GM23338 (cell line): ENCODE measurements around the gene TMPRSS6. TPM values are rescaled to one million over a fixed set of nuclear protein-coding genes. Genes with fewer than 3 reads are reported as not detected.
A peak's percentile ranks its signal among the peaks of the same experiment; 100 is the strongest.

Source experiments
- ATAC-seq: fragments of 200-7000 bp; cut with Tn5 transposase; 3 replicates; pipeline ENCODE4 v1.9.1; 2020
- DNase-seq: peaks from one replicate; pipeline ENCODE4 v3.0.0-alpha.2; 2015; ENCODE audit warnings: low spot score
- H2AFZ ChIP-seq: fragments of 200-600 bp; sonication (generic); 2 replicates; pipeline ENCODE4 v1.8.0; 2016; ENCODE audit warnings: antibody characterized with exemption, mild to moderate bottlenecking, moderate library complexity
- H3F3A ChIP-seq: fragments of 200-600 bp; sonication (generic); replicated peaks from 2 replicates; pipeline ENCODE4 v1.8.0; 2017; ENCODE audit warnings: antibody characterized with exemption, mixed run types, low read depth
- H3K27ac ChIP-seq: fragments of 200-600 bp; sonication (generic); 2 replicates; pipeline ENCODE4 v1.6.1; 2016; ENCODE audit warnings: low read depth
- H3K27me3 ChIP-seq: fragments of 200-600 bp; sonication (generic); 2 replicates; pipeline ENCODE4 v1.8.0; 2016; ENCODE audit warnings: mild to moderate bottlenecking, mixed run types, moderate library complexity; ENCODE audit not compliant: insufficient read depth
- H3K36me3 ChIP-seq: fragments of 200-600 bp; sonication (generic); 2 replicates; pipeline ENCODE4 v1.8.0; 2016; ENCODE audit warnings: mild to moderate bottlenecking; ENCODE audit not compliant: insufficient read depth
- H3K4me1 ChIP-seq: fragments of 200-600 bp; sonication (generic); 2 replicates; pipeline ENCODE4 v1.8.0; 2016; ENCODE audit warnings: mild to moderate bottlenecking, moderate library complexity; ENCODE audit not compliant: insufficient read depth
- H3K4me2 ChIP-seq: fragments of 200-600 bp; sonication (generic); 2 replicates; pipeline ENCODE4 v1.7.1; 2017; ENCODE audit warnings: mixed run types
- H3K4me3 ChIP-seq: fragments of 200-600 bp; sonication (generic); 2 replicates; pipeline ENCODE4 v1.6.1; 2016; ENCODE audit warnings: mixed run types
- H3K79me2 ChIP-seq: fragments of 200-600 bp; sonication (generic); replicated peaks from 2 replicates; pipeline ENCODE4 v1.8.0; 2017; ENCODE audit warnings: mild to moderate bottlenecking; ENCODE audit not compliant: insufficient read depth
- H3K9me2 ChIP-seq: fragments of 200-600 bp; sonication (generic); 2 replicates; pipeline ENCODE4 v1.8.0; 2017; ENCODE audit not compliant: insufficient read depth
- H4K20me1 ChIP-seq: fragments of 200-600 bp; sonication (generic); replicated peaks from 2 replicates; pipeline ENCODE4 v1.8.0; 2017; ENCODE audit warnings: mild to moderate bottlenecking; ENCODE audit not compliant: insufficient read depth
- H3K27ac Mint-ChIP-seq: 2 replicates; pipeline ENCODE4 v1.8.0; 2020; ENCODE audit warnings: inconsistent platforms, mild to moderate bottlenecking, moderate library complexity, mixed read lengths
- H3K27me3 Mint-ChIP-seq: 3 replicates; pipeline ENCODE4 v1.8.0; 2022; ENCODE audit warnings: low read depth, mild to moderate bottlenecking, moderate library complexity, mixed read lengths, inconsistent platforms; ENCODE audit not compliant: insufficient read depth, poor library complexity
- H3K36me3 Mint-ChIP-seq: 3 replicates; pipeline ENCODE4 v1.8.0; 2021; ENCODE audit warnings: low read depth, mild to moderate bottlenecking, inconsistent platforms, moderate library complexity, mixed read lengths
- H3K4me1 Mint-ChIP-seq: 3 replicates; pipeline ENCODE4 v1.8.0; 2020; ENCODE audit warnings: mild to moderate bottlenecking, inconsistent platforms, mixed read lengths
- H3K4me3 Mint-ChIP-seq: 3 replicates; pipeline ENCODE4 v1.8.0; 2021; ENCODE audit warnings: moderate library complexity, mild to moderate bottlenecking, inconsistent platforms, mixed read lengths
- H3K9me3 Mint-ChIP-seq: 3 replicates; pipeline ENCODE4 v1.8.0; 2020; ENCODE audit warnings: moderate library complexity, mild to moderate bottlenecking, inconsistent platforms, mixed read lengths
- CREB1 ChIP-seq: fragments of 250-450 bp; sonication (Bioruptor Pico); IDR thresholded peaks from 2 replicates; pipeline ENCODE4 v1.5.0; 2020; ENCODE audit warnings: low read depth, mild to moderate bottlenecking, moderate library complexity
- CTCF ChIP-seq, 2 experiments: fragments of 200-600 bp in 1 of 2; sonication (generic) in 1 of 2; conservative IDR thresholded peaks; 2 replicates each; pipeline versions ENCODE4 v1.5.1 to v1.6.1; 2016 to 2017; ENCODE audit warnings: antibody characterized with exemption in 2 of 2, low read depth in 2 of 2, mild to moderate bottlenecking in 2 of 2, moderate library complexity in 1 of 2
- ETS1 ChIP-seq: IDR thresholded peaks from 2 replicates; pipeline ENCODE4 v1.6.1; 2016; ENCODE audit warnings: antibody characterized with exemption
- EZH2 ChIP-seq: fragments of 200-600 bp; sonication (generic); IDR thresholded peaks from one replicate; pipeline ENCODE4 v1.8.0; 2017; ENCODE audit warnings: antibody characterized with exemption, mild to moderate bottlenecking, low read depth; ENCODE audit not compliant: unreplicated experiment
- EZH2phosphoT487 ChIP-seq: fragments of 200-600 bp; sonication (generic); IDR thresholded peaks from one replicate; pipeline ENCODE4 v1.8.1; 2018; ENCODE audit warnings: antibody characterized with exemption; ENCODE audit not compliant: unreplicated experiment
- JUNB ChIP-seq: IDR thresholded peaks from one replicate; pipeline ENCODE4 v1.6.1; 2016; ENCODE audit warnings: antibody characterized with exemption; ENCODE audit not compliant: unreplicated experiment
- NANOG ChIP-seq: IDR thresholded peaks from 2 replicates; pipeline ENCODE4 v1.6.1; 2016; ENCODE audit warnings: antibody characterized with exemption, borderline replicate concordance
- POLR2AphosphoS5 ChIP-seq: IDR thresholded peaks from 2 replicates; pipeline ENCODE4 v1.6.1; 2016; ENCODE audit warnings: antibody characterized with exemption, low read depth
- REST ChIP-seq: IDR thresholded peaks from one replicate; pipeline ENCODE4 v1.6.1; 2018; ENCODE audit warnings: antibody characterized with exemption; ENCODE audit not compliant: unreplicated experiment
- STAT1 ChIP-seq: IDR thresholded peaks from one replicate; pipeline ENCODE4 v1.6.1; 2016; ENCODE audit warnings: antibody characterized with exemption; ENCODE audit not compliant: unreplicated experiment
- ZNF462 ChIP-seq: fragments of 250-450 bp; sonication (Bioruptor Pico); IDR thresholded peaks from 2 replicates; pipeline ENCODE4 v1.5.0; 2020; ENCODE audit warnings: mild to moderate bottlenecking, moderate library complexity
- polyA plus RNA-seq: library from polyadenylated mRNA; unstranded; fragments of >200 nt; fragmentation: Nextera tagmentation; extraction: Ambion mirVana; gene quantifications from 2 replicates; pipeline ENCODE4 v1.2.1, GENCODE V29; 2016
- total RNA-seq: library from RNA; depleted of rRNA; stranded (reverse); fragments of >200 nt; shearing (Covaris generic); gene quantifications from 2 replicates; pipeline ENCODE4 v1.2.3, GENCODE V29; 2014

TMPRSS6 gene
- total and polyA plus RNA-seq, 2 experiments from 2014 or later, result 0.13 TPM; not detected in 1

GRCh38 chr22:37017356-37017755 lies 92.2 kb downstream of the TMPRSS6 start:
- Histone ChIP-seq H3K27me3 (no peaks in the 10 kb centered on the region), H3K4me3 (no peak overlapping the region), H3K27ac (no peak overlapping the region), H2AFZ (no peak overlapping the region), H3F3A (no peaks in the 10 kb centered on the region), H3K79me2 (peaks cover 26% of the 10 kb centered on the region), H3K4me2 (no peak overlapping the region), H3K9me2 (no peaks in the 10 kb centered on the region), H3K4me1 (peaks cover 11% of the 10 kb centered on the region; the same call in 1 of the 2 replicates), H4K20me1 (no peaks in the 10 kb centered on the region; the same call in 1 of the 2 replicates), H3K36me3 (no peaks in the 10 kb centered on the region)
- peaks cover 19% of the 10 kb centered on the region; the same call in 2 of the 3 replicates for H3K4me1 Mint-ChIP-seq
- 0 out of 3 replicates have a peak overlapping the region, but pooled peaks have one; percentile 88 for H3K4me3 Mint-ChIP-seq
- no peak for TF ChIP-seq NANOG
- no peak for TF ChIP-seq CTCF (conservative IDR thresholded peaks at IDR 0.05; ENCODE audit: low read depth in 2 of 2)
- TF ChIP-seq ETS1, result no peak
- TF ChIP-seq STAT1, result no peak
- TF ChIP-seq REST, result no peak
- no peak for TF ChIP-seq JUNB
- no peak for TF ChIP-seq CREB1 (CRISPR knock-in tag)
- no peak for TF ChIP-seq EZH2
- TF ChIP-seq ZNF462, result no peak
- no peak for TF ChIP-seq EZH2phosphoT487
- no peak for TF ChIP-seq POLR2AphosphoS5
- peaks cover 17% of the 10 kb centered on the region; the same call in 2 of the 3 replicates for H3K36me3 Mint-ChIP-seq
- no peaks in the 10 kb centered on the region; the same call in 2 of the 3 replicates for H3K9me3 Mint-ChIP-seq
- H3K27me3 Mint-ChIP-seq, result peaks cover 8% of the 10 kb centered on the region
- no peak for DNase-seq
- no peak for ATAC-seq
- no peak overlapping the region for H3K27ac Mint-ChIP-seq
